GM12878 (cell line): ENCODE measurements around the gene CHMP4A. TPM values are rescaled to one million over a fixed set of nuclear protein-coding genes. Genes with fewer than 3 reads are reported as not detected.

Experiments used
- ATAC-seq: fragments of 200-7000 bp; cut with Tn5 transposase; 3 replicates; pipeline ENCODE4 v1.9.1; 2020; ENCODE audit warnings: mild to moderate bottlenecking, moderate library complexity
- BruUV-seq: library from RNA; stranded (reverse); fragments of 400-500 nt; replicated peaks from 2 replicates; lab custom pipeline; 2021; lab: Mats Ljungman, UMichigan
- CTCF ChIA-PET: fragments of 300-600 bp; sonication (Branson Sonifier 250); formaldehyde crosslinking; extraction: SDS; loops from one replicate; lab custom pipeline; 2021; ENCODE audit warnings: inconsistent platforms; lab: Yijun Ruan, JAX
- POLR2A ChIA-PET: fragments of 350-600 bp; formaldehyde crosslinking; extraction: SDS; loops from one replicate; lab custom pipeline; 2021; ENCODE audit warnings: inconsistent platforms; lab: Charles Lee
- RAD21 ChIA-PET: fragments of 300-600 bp; sonication (Branson Sonifier 250); formaldehyde crosslinking; loops from one replicate; lab custom pipeline; 2023; ENCODE audit warnings: antibody characterized with exemption; ENCODE audit not compliant: unreplicated experiment; lab: Charles Lee
- SMC1A ChIA-PET: fragments of 300-600 bp; sonication (Branson Sonifier 250); formaldehyde crosslinking; loops from one replicate; lab custom pipeline; 2023; ENCODE audit not compliant: unreplicated experiment, uncharacterized antibody; lab: Charles Lee
- DNase-seq: peaks from one replicate; pipeline ENCODE4 v3.0.0-alpha.2; 2011; ENCODE audit warnings: low read depth, low spot score
- FAIRE-seq: peaks from 3 replicates; lab custom pipeline; 2011; peaks lifted over from hg19 to GRCh38; lab: Jason Lieb, UNC
- H2AFZ ChIP-seq: 2 replicates; pipeline ENCODE4 v1.6.0; 2011; ENCODE audit warnings: low read depth, low read length, control low read depth; ENCODE audit not compliant: control insufficient read depth
- H3K27ac ChIP-seq: 2 replicates; pipeline ENCODE4 v1.5.1; 2011; ENCODE audit warnings: control low read depth; ENCODE audit not compliant: control insufficient read depth, insufficient read depth
- H3K27me3 ChIP-seq, 2 experiments: replicated peaks in 1 of 2; 2 replicates each; pipeline versions ENCODE4 v1.6.0 to v1.6.1; 2011; ENCODE audit warnings: low read length in 1 of 2; ENCODE audit not compliant: control insufficient read depth in 2 of 2, insufficient read depth in 2 of 2
- H3K36me3 ChIP-seq, 2 experiments: 2 replicates each; pipeline ENCODE4 v1.5.1; 2011; ENCODE audit warnings: low read length in 1 of 2; ENCODE audit not compliant: control insufficient read depth in 2 of 2, insufficient read depth in 2 of 2
- H3K4me1 ChIP-seq: 2 replicates; pipeline ENCODE4 v1.6.1; 2011; ENCODE audit warnings: mild to moderate bottlenecking, low read length, moderate library complexity, mixed read lengths; ENCODE audit not compliant: control insufficient read depth, insufficient read depth
- H3K4me2 ChIP-seq: 2 replicates; pipeline ENCODE4 v1.6.0; 2011; ENCODE audit warnings: control low read depth; ENCODE audit not compliant: control insufficient read depth, insufficient read depth
- H3K4me3 ChIP-seq: fragments of 200-600 bp; sonication (generic); 2 replicates; pipeline ENCODE4 v1.5.1; 2016
- H3K79me2 ChIP-seq: 2 replicates; pipeline ENCODE4 v1.6.0; 2011; ENCODE audit warnings: low read length; ENCODE audit not compliant: control insufficient read depth, insufficient read depth
- H3K9ac ChIP-seq: 2 replicates; pipeline ENCODE4 v1.8.0; 2011; ENCODE audit warnings: low read length, control low read depth, mixed read lengths; ENCODE audit not compliant: control insufficient read depth, insufficient read depth
- H3K9me3 ChIP-seq: replicated peaks from 3 replicates; pipeline ENCODE4 v1.5.1; 2011; ENCODE audit warnings: mild to moderate bottlenecking, low read length; ENCODE audit not compliant: control insufficient read depth, insufficient read depth
- H4K20me1 ChIP-seq: 2 replicates; pipeline ENCODE4 v1.6.0; 2011; ENCODE audit not compliant: control insufficient read depth, insufficient read depth
- CEBPB ChIP-seq, 2 experiments: fragments of 150-350 bp in 1 of 2; IDR thresholded peaks; 2 replicates each; pipeline ENCODE4 v1.6.1; 2012 to 2014; ENCODE audit warnings: low read depth in 2 of 2, low read length in 2 of 2, borderline replicate concordance in 1 of 2, inconsistent platforms in 1 of 2
- FOXM1 ChIP-seq: IDR thresholded peaks from 2 replicates; pipeline ENCODE4 v1.6.1; 2012; ENCODE audit warnings: low read depth, mild to moderate bottlenecking, inconsistent platforms, low read length, moderate library complexity
- IRF4 ChIP-seq: IDR thresholded peaks from 2 replicates; pipeline ENCODE4 v1.6.1; 2011; ENCODE audit warnings: low read depth, low read length
- NFYA ChIP-seq: IDR thresholded peaks from 2 replicates; pipeline ENCODE4 v1.6.1; 2011; ENCODE audit warnings: low read depth, mild to moderate bottlenecking, low read length, improper control_type of control experiment, borderline replicate concordance
- NRF1 ChIP-seq: conservative IDR thresholded peaks from 2 replicates; pipeline ENCODE4 v1.6.1; 2011; ENCODE audit warnings: mild to moderate bottlenecking, low read depth, low read length, improper control_type of control experiment
- REST ChIP-seq: IDR thresholded peaks from 2 replicates; pipeline ENCODE4 v1.6.1; 2012; ENCODE audit warnings: mild to moderate bottlenecking, low read depth, low read length
- WGBS: methylation state at CpG from one replicate; pipeline ENCODE4 v1.1.6; 2016; ENCODE audit warnings: low lambda C conversion rate; ENCODE audit not compliant: insufficient replicate concordance, insufficient coverage; ENCODE audit errors: missing lambda C conversion rate; 5-methylcytosine and 5-hydroxymethylcytosine counted together
- in situ Hi-C: fragments of 300-500 bp; cut with MboI; formaldehyde crosslinking; loops from 9 replicates; pipeline ENCODE4 v1.14.3; 2018; ENCODE audit warnings: mixed read lengths
- intact Hi-C: fragments of 100-400 bp; cut with micrococcal nuclease; formaldehyde crosslinking; loops from one replicate; pipeline ENCODE4 v1.14.2; 2022; ENCODE audit not compliant: unreplicated experiment
- polyA plus RNA-seq, 11 experiments: library from polyadenylated mRNA; depleted of rRNA in 4 of 11; unstranded in 6 of 11; stranded (reverse) in 5 of 11; fragments of >200 nt; fragmentation: Nextera tagmentation in 4 of 11; fragmentation: Illumina TruSeq in 1 of 11; extraction: Ambion mirVana in 4 of 11; extraction: Trizol in 1 of 11; gene quantifications; 1 replicate in 1 of 11; 2 replicates in 10 of 11; pipeline versions ENCODE4 v1.2.1 to v1.2.3, GENCODE V29; 2011 to 2016; ENCODE audit warnings: inconsistent platforms in 2 of 11, missing spikeins in 2 of 11, low read depth in 1 of 11
- total RNA-seq, 4 experiments: library from RNA; depleted of rRNA in 3 of 4; stranded (reverse); fragments of >200 nt in 3 of 4; fragmentation: Illumina TruSeq in 1 of 4; extraction: Trizol in 1 of 4; gene quantifications; 2 replicates each; pipeline versions ENCODE4 v1.2.1 to v1.2.3, GENCODE V29; 2013 to 2021

CHMP4A gene
- total and polyA plus RNA-seq, 10 of the 15 experiments (the other 5 are each of a cell fraction or from before 2014, with no cell fraction given) = 35.5 to 151 (median 84.7) TPM

DNA sequence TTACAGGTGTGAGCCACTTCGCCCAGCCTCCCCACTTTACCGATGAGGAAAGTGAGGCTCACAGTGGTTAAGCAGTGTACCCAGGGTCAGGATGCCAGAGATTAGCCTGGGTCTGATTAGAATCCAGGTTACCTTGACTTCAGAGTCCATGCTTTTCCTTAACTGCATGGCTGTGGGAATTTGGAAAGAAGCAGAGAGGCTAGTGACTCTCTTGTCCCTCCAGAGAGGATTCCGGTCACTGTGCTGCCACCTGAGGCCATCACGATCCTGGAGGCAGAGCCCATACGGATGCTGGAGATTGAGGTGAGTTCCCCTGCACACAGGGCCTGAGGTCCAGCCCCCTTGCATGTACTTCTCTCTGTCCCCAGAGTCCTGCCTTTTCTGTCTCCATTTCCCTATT is 36.7 kb downstream of the CHMP4A start:
- in situ Hi-C loops (no loop called here), intact Hi-C loops (no loop called here)
- H3K27me3 ChIP-seq = no peaks in the 10 kb centered on the region
- no peak overlapping the region for H3K4me3 ChIP-seq
- no peaks in the 10 kb centered on the region for H3K9me3 ChIP-seq
- peaks cover 6% of the 10 kb centered on the region for H3K79me2 ChIP-seq
- no peak overlapping the region for H3K27ac ChIP-seq
- 88% methylated on average over 5 of the region's 5 CpGs for WGBS
- SMC1A ChIA-PET = interaction anchor here (1.0 kb wide), 1 partner anchor 15 kb away, joined by 3 read pairs; the partner anchor contains the start of gene IRF9
- no peak overlapping the region for H3K4me2 ChIP-seq
- CTCF ChIA-PET = no interaction called here
- DNase-seq = no peak
- no TSS peak for BruUV-seq
- RAD21 ChIA-PET = no interaction called here
- TF ChIP-seq CEBPB (IDR thresholded peaks at IDR 0.05; ENCODE audit: borderline replicate concordance in 1 of 2, low read depth in 2 of 2, low read length in 2 of 2) = no peak
- TF ChIP-seq NFYA = no peak
- no peak for TF ChIP-seq FOXM1
- TF ChIP-seq IRF4 = no peak
- no peak for TF ChIP-seq NRF1
- no peak for TF ChIP-seq REST
- no peak for ATAC-seq
- no peak overlapping the region for H3K9ac ChIP-seq
- no peaks in the 10 kb centered on the region for H3K4me1 ChIP-seq
- POLR2A ChIA-PET = interaction anchor here (1.3 kb wide), 1 partner anchor 16 kb away, joined by 4 read pairs; the partner anchor contains the start of gene IRF9
- H3K36me3 ChIP-seq = peaks cover 11 to 27% of the 10 kb centered on the region in 2 experiments; a peak in 3 of 4 replicates
- no peak overlapping the region for H2AFZ ChIP-seq
- no peaks in the 10 kb centered on the region for H4K20me1 ChIP-seq
- no peak for FAIRE-seq
